Left ventricle myocardium inferior (tissue), 1 donor: ENCODE results near the gene PM20D2. TPM values are rescaled to one million over a fixed set of nuclear protein-coding genes. Genes with fewer than 3 reads are reported as not detected.

Source experiments
- DNase-seq: peaks from one replicate; pipeline ENCODE4 v3.0.0-alpha.2; 2020
- H3K27ac ChIP-seq: fragments of 200-600 bp; replicated peaks from 2 replicates; pipeline ENCODE4 v1.8.0; 2021
- H3K27me3 ChIP-seq: fragments of 200-600 bp; 2 replicates; pipeline ENCODE4 v1.8.0; 2021; ENCODE audit warnings: low read depth
- H3K36me3 ChIP-seq: fragments of 200-600 bp; 2 replicates; pipeline ENCODE4 v1.8.0; 2021
- H3K4me1 ChIP-seq: fragments of 200-600 bp; 2 replicates; pipeline ENCODE4 v1.8.0; 2021
- H3K4me3 ChIP-seq: fragments of 200-600 bp; 2 replicates; pipeline ENCODE4 v1.8.0; 2021; ENCODE audit warnings: mild to moderate bottlenecking, moderate library complexity
- H3K9me3 ChIP-seq: fragments of 200-600 bp; replicated peaks from 2 replicates; pipeline ENCODE4 v1.8.0; 2021
- CTCF ChIP-seq: fragments of 200-600 bp; IDR thresholded peaks from 2 replicates; pipeline ENCODE4 v1.8.0; 2021; ENCODE audit warnings: antibody characterized with exemption, mild to moderate bottlenecking, borderline replicate concordance
- intact Hi-C: fragments of 100-400 bp; cut with micrococcal nuclease; formaldehyde crosslinking; loops from one replicate; pipeline ENCODE4 v1.11.0; 2022
- total RNA-seq: library from RNA; stranded (reverse); fragmentation: NEBNext Ultra II Directional; extraction: Animal tissue kit (Norgen Biotek cat#: 25700); gene quantifications from one replicate; pipeline ENCODE4 v1.2.1, GENCODE V29; 2021
- donor health status: DM: no; HTN: yes; CAD: no; lungs with severe emphysema.

The PM20D2 gene
- total RNA-seq, 1 donor from 2014 or later: 14.3 TPM

GRCh38 chr6:89204096-89204495 lies 58.2 kb downstream of the PM20D2 start:
- H3K27ac ChIP-seq: no peak overlapping the region
- H3K4me1 ChIP-seq: no peaks in the 10 kb centered on the region
- TF ChIP-seq CTCF: no peak
- no peaks in the 10 kb centered on the region for H3K9me3 ChIP-seq
- H3K27me3 ChIP-seq: no peaks in the 10 kb centered on the region
- intact Hi-C loops: no loop called here
- no peaks in the 10 kb centered on the region for H3K36me3 ChIP-seq
- DNase-seq: no peak
- no peak overlapping the region for H3K4me3 ChIP-seq

GRCh38 chr6:89205819-89206218 lies 60.0 kb downstream of the PM20D2 start:
- H3K9me3 ChIP-seq: no peaks in the 10 kb centered on the region
- H3K4me3 ChIP-seq: no peak overlapping the region
- no peak for TF ChIP-seq CTCF
- no peaks in the 10 kb centered on the region for H3K4me1 ChIP-seq
- no peaks in the 10 kb centered on the region for H3K36me3 ChIP-seq
- intact Hi-C loops: no loop called here
- H3K27me3 ChIP-seq: no peaks in the 10 kb centered on the region
- no peak overlapping the region for H3K27ac ChIP-seq
- DNase-seq: no peak

GRCh38 chr6:89208551-89208950 lies 62.7 kb downstream of the PM20D2 start:
- intact Hi-C loops: no loop called here
- Histone ChIP-seq H3K27me3 (no peaks in the 10 kb centered on the region), H3K4me3 (no peak overlapping the region), H3K4me1 (no peaks in the 10 kb centered on the region), H3K27ac (no peak overlapping the region), H3K9me3 (no peaks in the 10 kb centered on the region), H3K36me3 (no peaks in the 10 kb centered on the region)
- DNase-seq: no peak
- no peak for TF ChIP-seq CTCF

GRCh38 chr6:89209457-89209856 lies 63.6 kb downstream of the PM20D2 start:
- intact Hi-C loops: no loop called here

GRCh38 chr6:89212472-89212871 lies 66.6 kb downstream of the PM20D2 start:
- Histone ChIP-seq H3K9me3 (no peaks in the 10 kb centered on the region), H3K4me3 (no peak overlapping the region), H3K27ac (no peak overlapping the region), H3K27me3 (no peaks in the 10 kb centered on the region), H3K36me3 (no peaks in the 10 kb centered on the region), H3K4me1 (no peaks in the 10 kb centered on the region)
- intact Hi-C loops: no loop called here
- DNase-seq: no peak
- no peak for TF ChIP-seq CTCF

More at GRCh38 chr6:89209457-89209856, 63.6 kb downstream of the PM20D2 start:
- no peak for DNase-seq
- Histone ChIP-seq H3K4me1 (no peaks in the 10 kb centered on the region), H3K27ac (no peak overlapping the region), H3K4me3 (no peak overlapping the region), H3K36me3 (no peaks in the 10 kb centered on the region), H3K27me3 (no peaks in the 10 kb centered on the region), H3K9me3 (no peaks in the 10 kb centered on the region)
- TF ChIP-seq CTCF: no peak

GRCh38 chr6:89214197-89214596 lies 68.3 kb downstream of the PM20D2 start:
- no peaks in the 10 kb centered on the region for H3K9me3 ChIP-seq
- intact Hi-C loops: no loop called here
- no peaks in the 10 kb centered on the region for H3K36me3 ChIP-seq
- H3K27ac ChIP-seq: no peak overlapping the region
- H3K27me3 ChIP-seq: no peaks in the 10 kb centered on the region
- DNase-seq: no peak
- no peak overlapping the region for H3K4me3 ChIP-seq
- no peak for TF ChIP-seq CTCF
- H3K4me1 ChIP-seq: no peaks in the 10 kb centered on the region
